Liver (tissue), 3 donors: ENCODE measurements around the gene CACNB4.

ENCODE experiments used
- CTCF ChIP-seq: fragments of 150-350 bp; IDR thresholded peaks from 2 replicates; pipeline ENCODE4 v1.5.1; 2017; ENCODE audit warnings: improper control_type of control experiment, low read depth, low read length; ENCODE audit not compliant: missing input control
- EGR1 ChIP-seq, 2 donors: IDR thresholded peaks; 2 replicates each; pipeline ENCODE4 v1.6.1; 2016 to 2018; ENCODE audit warnings: antibody characterized with exemption in 2 of 2, low read depth in 2 of 2
- JUND ChIP-seq, 2 donors: IDR thresholded peaks; 2 replicates each; pipeline ENCODE4 v1.6.1; 2016; ENCODE audit warnings: antibody characterized with exemption in 2 of 2
- RAD21 ChIP-seq, 2 donors: IDR thresholded peaks; 2 replicates each; pipeline ENCODE4 v1.6.1; 2016; ENCODE audit warnings: antibody characterized with exemption in 2 of 2, mild to moderate bottlenecking in 2 of 2
- YY1 ChIP-seq: IDR thresholded peaks from 2 replicates; pipeline ENCODE4 v1.6.1; 2016; ENCODE audit warnings: antibody characterized with exemption, mild to moderate bottlenecking
- TF ChIP-seq, protein P1 (sequence below): IDR thresholded peaks from 2 replicates; pipeline ENCODE4 v1.6.1; 2016; ENCODE audit warnings: antibody characterized with exemption
- donor health status: healthy.
- donor health status: healthy.

DNA sequence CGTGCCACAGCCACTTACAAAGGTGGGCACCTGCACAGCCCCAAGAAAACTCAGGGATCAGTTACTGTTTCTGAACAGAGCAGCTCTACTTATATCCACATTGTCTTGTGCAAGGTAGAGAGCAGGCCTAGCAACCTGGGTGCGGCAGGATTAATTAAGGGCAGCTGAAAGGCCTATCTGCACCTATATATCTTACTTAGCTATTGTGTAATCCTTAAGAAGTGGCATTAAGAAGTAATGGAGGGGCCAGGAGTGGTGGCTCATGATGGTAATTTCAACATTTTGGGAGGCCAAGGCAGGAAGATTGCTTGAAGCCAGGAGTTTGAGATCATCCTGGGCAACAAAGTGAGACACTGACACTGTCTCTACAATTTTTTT lies 257.8 kb downstream of the CACNB4 start:
- TF ChIP-seq CTCF (no peak), RAD21 (IDR thresholded peaks at IDR 0.05) (no peak), JUND (IDR thresholded peaks at IDR 0.05) (no peak), EGR1 (IDR thresholded peaks at IDR 0.05; ENCODE audit: low read depth in 2 of 2) (no peak), YY1 (no peak)
- TF ChIP-seq, protein P1, sequence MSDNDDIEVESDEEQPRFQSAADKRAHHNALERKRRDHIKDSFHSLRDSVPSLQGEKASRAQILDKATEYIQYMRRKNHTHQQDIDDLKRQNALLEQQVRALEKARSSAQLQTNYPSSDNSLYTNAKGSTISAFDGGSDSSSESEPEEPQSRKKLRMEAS: no peak
